HG02852 (cell line): ENCODE results near the gene FNDC1.
"Not testable (repeated sequence)": the region's sequence is repeated elsewhere in the genome, so short reads cannot be mapped to it uniquely, and the experiment has no call there.

Experiments
- ATAC-seq: cut with Tn5 transposase; IDR thresholded peaks from one replicate; pipeline ENCODE4 v1.9.1; 2021; ENCODE audit warnings: mild to moderate bottlenecking, moderate library complexity; ENCODE audit not compliant: unreplicated experiment

The FNDC1 gene

GRCh38 chr6:159252955-159253508 is 83.8 kb downstream of the FNDC1 start:
- peak; percentile 64 for ATAC-seq

GRCh38 chr6:159254186-159254585 is 85.0 kb downstream of the FNDC1 start:
- no peak for ATAC-seq

GRCh38 chr6:159255434-159255951 is 86.3 kb downstream of the FNDC1 start:
- ATAC-seq, result no peak

GRCh38 chr6:159256128-159256527 is 86.9 kb downstream of the FNDC1 start:
- no peak for ATAC-seq

GRCh38 chr6:159257846-159258245 is 88.6 kb downstream of the FNDC1 start:
- ATAC-seq, result no peak

GRCh38 chr6:159259441-159260125 is 90.4 kb downstream of the FNDC1 start:
- no peak for ATAC-seq

GRCh38 chr6:159260208-159260607 is 91.0 kb downstream of the FNDC1 start:
- no peak for ATAC-seq

- no peak for ATAC-seq
These were observed 92.8 kb downstream of the FNDC1 start for GRCh38 chr6:159261995-159262394.

GRCh38 chr6:159262586-159262985 is 93.4 kb downstream of the FNDC1 start:
- ATAC-seq, result no peak

- no peak for ATAC-seq
These were observed 98.0 kb downstream of the FNDC1 start for GRCh38 chr6:159267165-159267564.

- ATAC-seq, result no peak
These were observed 99.3 kb downstream of the FNDC1 start for GRCh38 chr6:159268511-159268910.

GRCh38 chr6:159271257-159271656 is 102.1 kb downstream of the FNDC1 start:
- ATAC-seq, result no peak

- ATAC-seq, result no peak
These were observed 109.4 kb downstream of the FNDC1 start for GRCh38 chr6:159278626-159279025.

GRCh38 chr6:159279790-159280277 is 110.6 kb downstream of the FNDC1 start:
- no peak for ATAC-seq

- ATAC-seq, result no peak
These were observed 113.2 kb downstream of the FNDC1 start for GRCh38 chr6:159282421-159282820.

GRCh38 chr6:159284661-159285060 is 115.5 kb downstream of the FNDC1 start:
- not testable (repeated sequence) for ATAC-seq

- ATAC-seq, result no peak
These were observed 129.6 kb downstream of the FNDC1 start for GRCh38 chr6:159298840-159299239.

GRCh38 chr6:159299566-159299965 is 130.4 kb downstream of the FNDC1 start:
- ATAC-seq, result no peak

- ATAC-seq, result no peak
These were observed 132.1 kb downstream of the FNDC1 start for GRCh38 chr6:159301277-159301676.

- ATAC-seq, result no peak
These were observed 132.8 kb downstream of the FNDC1 start for GRCh38 chr6:159301810-159302593.

- ATAC-seq, result no peak
These were observed 133.4 kb downstream of the FNDC1 start for GRCh38 chr6:159302594-159302992.

- ATAC-seq, result no peak
These were observed 134.0 kb downstream of the FNDC1 start for GRCh38 chr6:159303159-159303558.
